Measurements from ENCODE around the gene ARFGEF2.
A peak's percentile ranks its signal among the peaks of the same experiment; 100 is the strongest.
"Not testable (repeated sequence)": the region's sequence is repeated elsewhere in the genome, so short reads cannot be mapped to it uniquely, and the experiment has no call there.

The ARFGEF2 gene

GRCh38 chr20:48962976-48963771 lies 41.7 kb downstream of the ARFGEF2 start:
- TF ChIP-seq GATA1 (IDR thresholded peaks at IDR 0.05; ENCODE audit: low read depth, low read length) (no peak), POLR2A (IDR thresholded peaks at IDR 0.05; ENCODE audit: low read length) (no peak)

GRCh38 chr20:48965189-48965910 lies 43.8 kb downstream of the ARFGEF2 start:
- no peak for TF ChIP-seq POLR2A (IDR thresholded peaks at IDR 0.05; ENCODE audit: low read length)
- TF ChIP-seq GATA1 (IDR thresholded peaks at IDR 0.05; ENCODE audit: low read depth, low read length) = no peak
- DNase-seq = no peak

More at GRCh38 chr20:48962976-48963771, 41.7 kb downstream of the ARFGEF2 start:
- DNase-seq = no peak

- TF ChIP-seq GATA1 (IDR thresholded peaks at IDR 0.05; ENCODE audit: low read depth, low read length) (no peak), POLR2A (IDR thresholded peaks at IDR 0.05; ENCODE audit: low read length) (no peak)
- no peak for DNase-seq
These were observed 49.3 kb downstream of the ARFGEF2 start for GRCh38 chr20:48970681-48971365.

- no peak for TF ChIP-seq GATA1 (IDR thresholded peaks at IDR 0.05; ENCODE audit: low read depth, low read length)
- TF ChIP-seq POLR2A (IDR thresholded peaks at IDR 0.05; ENCODE audit: low read length) = no peak
- DNase-seq = no peak
These were observed 50.4 kb downstream of the ARFGEF2 start for GRCh38 chr20:48971956-48972355.

GRCh38 chr20:48972816-48973215 lies 51.3 kb downstream of the ARFGEF2 start:
- no peak for DNase-seq
- TF ChIP-seq GATA1 (IDR thresholded peaks at IDR 0.05; ENCODE audit: low read depth, low read length) (no peak), POLR2A (IDR thresholded peaks at IDR 0.05; ENCODE audit: low read length) (no peak)

- DNase-seq = no peak
- TF ChIP-seq POLR2A (IDR thresholded peaks at IDR 0.05; ENCODE audit: low read length) (no peak), GATA1 (IDR thresholded peaks at IDR 0.05; ENCODE audit: low read depth, low read length) (no peak)
These were observed 54.4 kb downstream of the ARFGEF2 start for GRCh38 chr20:48975955-48976354.

- not testable (repeated sequence) for DNase-seq
These were observed 58.5 kb downstream of the ARFGEF2 start for GRCh38 chr20:48979980-48980379.

GRCh38 chr20:48983423-48984400 lies 62.2 kb downstream of the ARFGEF2 start:
- TF ChIP-seq POLR2A (IDR thresholded peaks at IDR 0.05; ENCODE audit: low read length) = no peak
- no peak for TF ChIP-seq GATA1 (IDR thresholded peaks at IDR 0.05; ENCODE audit: low read depth, low read length)
- DNase-seq = no peak

GRCh38 chr20:48984575-48985219 lies 63.2 kb downstream of the ARFGEF2 start:
- DNase-seq = no peak
- no peak for TF ChIP-seq POLR2A (IDR thresholded peaks at IDR 0.05; ENCODE audit: low read length)
- TF ChIP-seq GATA1 (IDR thresholded peaks at IDR 0.05; ENCODE audit: low read depth, low read length) = no peak

GRCh38 chr20:48986899-48987298 lies 65.4 kb downstream of the ARFGEF2 start:
- TF ChIP-seq POLR2A (IDR thresholded peaks at IDR 0.05; ENCODE audit: low read length) (no peak), GATA1 (IDR thresholded peaks at IDR 0.05; ENCODE audit: low read depth, low read length) (no peak)
- peak; percentile 13 to 44 for DNase-seq

- TF ChIP-seq GATA1 (IDR thresholded peaks at IDR 0.05; ENCODE audit: low read depth, low read length) = no peak
- TF ChIP-seq POLR2A (IDR thresholded peaks at IDR 0.05; ENCODE audit: low read length) = no peak
- DNase-seq = no peak
These were observed 69.0 kb downstream of the ARFGEF2 start for GRCh38 chr20:48990467-48990866.

GRCh38 chr20:48995589-48995988 lies 74.1 kb downstream of the ARFGEF2 start:
- DNase-seq = no peak
- TF ChIP-seq GATA1 (IDR thresholded peaks at IDR 0.05; ENCODE audit: low read depth, low read length) (no peak), POLR2A (IDR thresholded peaks at IDR 0.05; ENCODE audit: low read length) (no peak)

Measured in erythroblast (primary cell).